ENCODE data around the gene SFMBT2.

Gene SFMBT2

DNA sequence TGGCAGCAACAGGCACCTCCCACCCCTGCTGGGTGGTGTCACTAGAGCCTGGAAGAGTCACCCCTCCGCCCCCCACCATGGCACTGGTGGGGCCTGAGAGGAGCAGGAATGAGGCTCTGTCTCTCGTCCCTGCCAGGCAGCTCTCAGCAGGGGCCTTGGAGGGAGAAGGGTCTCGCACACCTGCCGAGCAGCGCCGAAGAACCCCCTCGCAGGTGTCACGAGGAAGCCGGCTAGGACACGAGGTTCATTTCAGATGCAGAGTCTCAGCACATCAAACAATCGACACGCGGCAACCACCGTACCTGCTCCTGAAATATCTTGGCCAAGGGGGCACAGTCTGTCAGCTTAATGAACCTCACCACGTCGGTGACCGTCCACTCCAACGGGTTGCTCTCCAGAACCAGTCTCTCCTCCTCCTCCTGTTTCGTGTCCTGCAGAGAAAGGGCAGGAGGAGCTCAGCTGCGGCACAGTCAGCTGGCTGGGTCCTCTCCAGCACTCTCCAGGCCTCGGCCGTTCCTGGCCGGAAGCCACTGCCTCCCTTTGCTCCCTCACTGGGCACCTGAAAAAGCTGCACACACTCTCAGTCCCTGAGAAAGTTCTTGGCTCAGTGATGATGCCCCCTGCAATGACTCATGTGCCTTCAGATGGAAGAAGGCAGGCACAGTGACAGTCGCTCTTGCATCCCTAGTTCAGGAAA is 240.1 kb downstream of the SFMBT2 start:
- DNase-seq: no peak

DNA sequence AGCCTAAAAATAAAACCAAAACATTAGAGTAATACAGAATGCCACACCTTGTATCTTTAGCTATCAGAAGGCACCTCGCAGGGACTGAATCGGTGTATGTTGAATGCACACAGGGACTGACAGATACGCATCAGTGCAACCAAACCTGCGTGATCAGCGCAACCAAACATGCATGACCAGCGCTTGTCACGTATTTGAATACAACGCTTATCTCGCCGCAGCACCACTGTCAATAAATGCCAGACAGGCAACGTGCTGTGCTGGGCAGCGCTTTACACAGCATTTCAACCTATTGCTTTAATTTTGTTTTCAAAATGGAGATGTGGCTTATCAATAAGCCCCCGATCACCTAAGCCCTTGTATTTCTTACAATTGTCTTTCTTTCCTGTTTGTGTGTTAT is 242.4 kb downstream of the SFMBT2 start:
- DNase-seq: no peak

DNA sequence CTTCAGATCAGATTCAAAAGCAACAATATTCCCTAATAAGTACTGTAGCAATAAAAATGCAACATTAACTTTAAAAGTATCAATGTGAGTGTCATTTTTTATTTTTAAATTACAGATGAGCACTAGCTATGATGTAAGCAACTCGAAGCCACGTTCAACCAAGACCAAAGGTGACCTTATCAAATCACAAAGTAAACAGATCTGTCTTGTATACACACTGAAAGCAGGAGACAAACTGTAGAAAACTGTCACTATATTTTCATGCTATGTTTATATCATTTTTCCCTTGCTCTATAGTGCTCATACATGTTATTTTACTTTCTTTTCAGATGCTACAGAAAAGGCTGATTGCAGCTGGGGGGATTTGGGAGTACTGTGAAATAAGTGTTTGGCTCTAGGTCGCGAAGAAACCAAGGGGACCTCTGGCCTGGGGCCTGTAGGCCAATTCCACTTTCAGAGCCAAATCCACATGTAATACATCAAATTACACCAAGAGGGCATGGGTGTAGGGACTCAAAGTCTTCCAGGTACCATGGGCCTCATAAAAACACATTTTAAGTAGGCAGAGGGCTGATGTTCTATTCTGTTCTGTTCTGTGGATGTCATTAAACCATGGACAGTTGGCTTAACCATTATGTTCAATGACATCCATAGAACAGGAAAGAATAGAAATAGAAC is 245.2 kb downstream of the SFMBT2 start:
- no peak for DNase-seq

DNA sequence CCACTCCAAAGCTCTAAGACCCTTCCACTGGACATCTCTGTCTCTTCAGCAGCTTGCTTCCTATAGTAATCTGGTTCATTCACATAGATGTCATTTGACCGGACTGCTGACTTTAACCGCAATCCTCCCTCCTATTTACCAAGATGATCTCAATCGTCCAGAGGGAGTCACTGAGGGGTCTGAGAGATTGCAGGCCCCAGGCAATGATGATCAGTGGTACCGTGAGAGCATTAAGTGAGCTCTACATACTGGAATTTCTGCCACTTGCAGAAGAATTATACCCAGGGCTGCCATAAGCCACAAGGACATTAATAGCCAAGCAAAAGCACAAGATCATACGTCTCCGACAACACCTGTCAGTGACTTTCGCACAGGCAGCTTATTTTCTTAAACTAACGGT is 245.9 kb downstream of the SFMBT2 start:
- DNase-seq: no peak

DNA sequence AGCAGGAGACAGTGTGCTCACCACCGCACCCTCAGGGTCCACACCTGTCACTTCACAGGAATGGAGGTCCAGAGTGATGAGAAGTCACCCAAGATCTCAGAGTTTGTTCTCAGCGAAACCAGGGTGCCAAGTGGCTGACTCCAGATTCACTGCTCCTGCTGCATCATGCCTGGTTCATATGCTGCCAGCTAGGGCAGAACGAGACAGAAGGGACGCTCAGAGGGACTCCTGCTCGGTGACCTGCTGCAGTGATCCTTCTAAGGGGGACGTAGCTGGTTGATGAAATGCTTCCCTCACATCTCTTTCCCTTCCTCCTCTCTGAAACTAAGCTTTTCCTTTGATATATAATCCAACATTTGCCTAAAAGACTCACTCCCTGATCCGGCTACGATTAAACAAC is 248.5 kb downstream of the SFMBT2 start:
- no peak for DNase-seq

DNA sequence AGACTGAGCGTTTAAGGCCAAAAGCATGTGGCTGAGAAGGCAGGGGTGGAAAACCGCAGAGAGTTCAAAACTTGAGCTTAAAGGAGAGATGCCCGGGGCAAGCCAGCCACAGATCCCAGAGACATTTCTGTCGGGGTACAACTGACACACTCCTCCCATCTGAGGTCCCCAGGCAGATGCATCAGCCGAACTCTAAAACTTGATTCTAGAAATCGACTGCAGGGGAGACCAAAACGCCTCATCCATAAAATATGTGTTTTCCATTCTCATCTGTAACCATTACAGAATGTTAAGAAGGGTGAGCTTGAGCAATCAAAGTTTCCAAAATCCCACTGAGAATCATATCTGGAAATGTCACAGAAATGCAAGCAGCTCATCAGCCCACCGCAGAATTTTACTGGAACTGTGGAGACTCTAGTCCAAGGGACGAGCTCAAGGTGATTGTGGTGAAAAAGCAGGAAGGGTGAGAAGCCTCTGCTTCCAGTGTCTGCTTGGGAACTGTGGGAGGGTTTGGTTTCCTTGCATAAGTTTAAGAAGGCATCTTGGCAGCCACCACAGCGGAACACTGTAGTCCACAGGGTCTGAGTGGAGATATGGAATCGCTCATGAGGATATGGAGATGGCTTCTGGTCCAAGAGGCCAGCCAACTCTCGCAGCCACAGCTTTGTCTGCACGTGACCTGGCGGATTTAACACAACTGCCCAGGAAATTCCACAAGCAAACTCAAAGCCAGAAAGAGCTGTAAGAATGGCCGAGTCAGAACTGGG is 249.2 kb downstream of the SFMBT2 start:
- no peak for DNase-seq

GRCh38 chr10:7159928-7160327 is 250.9 kb downstream of the SFMBT2 start:
- DNase-seq: no peak

GRCh38 chr10:7159517-7159916 is 251.3 kb downstream of the SFMBT2 start:
- DNase-seq: no peak

DNA sequence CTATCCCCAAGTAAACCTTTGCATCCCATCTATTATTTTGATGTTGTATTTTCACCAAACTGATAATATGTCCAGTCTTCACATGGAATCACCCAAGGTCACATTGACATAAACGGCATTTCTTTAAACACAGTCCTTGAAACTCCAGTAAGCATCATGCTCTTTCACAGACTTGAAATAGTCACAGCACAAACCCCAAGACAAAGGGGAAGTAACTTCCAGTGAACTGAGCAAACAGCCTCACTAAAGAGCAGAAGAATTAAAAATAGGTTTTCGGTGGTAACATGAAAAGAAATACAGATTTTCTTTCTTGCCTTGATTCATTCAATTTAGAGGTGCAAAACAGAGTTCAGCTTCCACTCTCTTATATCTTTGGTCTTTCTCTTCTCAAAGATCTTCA is 253.7 kb downstream of the SFMBT2 start:
- DNase-seq: no peak

DNA sequence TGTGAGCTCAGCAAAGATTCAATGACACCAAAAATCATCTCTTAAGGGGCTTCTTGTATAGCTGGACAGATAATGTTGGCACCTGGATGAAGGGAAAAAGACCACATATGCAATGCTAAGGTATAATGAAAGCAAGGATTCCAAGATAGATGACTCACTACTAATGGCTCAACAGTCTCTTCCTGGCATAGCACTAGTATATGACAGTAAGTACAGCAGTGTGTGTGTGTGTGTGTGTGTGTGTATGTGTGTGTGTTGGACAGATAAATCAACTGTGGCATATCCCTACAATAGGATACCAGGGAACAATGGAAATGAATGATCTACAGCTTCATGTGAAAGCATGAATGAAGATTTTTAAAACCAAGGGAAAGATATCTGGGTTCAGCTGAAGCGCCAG is 257.1 kb downstream of the SFMBT2 start:
- no peak for DNase-seq

- DNase-seq: no peak
Measured at GRCh38 chr10:7152982-7153381, 257.9 kb downstream of the SFMBT2 start.

GRCh38 chr10:7152341-7152740 is 258.5 kb downstream of the SFMBT2 start:
- DNase-seq: no peak

- DNase-seq: no peak
Measured at GRCh38 chr10:7151538-7151937, 259.3 kb downstream of the SFMBT2 start.

DNA sequence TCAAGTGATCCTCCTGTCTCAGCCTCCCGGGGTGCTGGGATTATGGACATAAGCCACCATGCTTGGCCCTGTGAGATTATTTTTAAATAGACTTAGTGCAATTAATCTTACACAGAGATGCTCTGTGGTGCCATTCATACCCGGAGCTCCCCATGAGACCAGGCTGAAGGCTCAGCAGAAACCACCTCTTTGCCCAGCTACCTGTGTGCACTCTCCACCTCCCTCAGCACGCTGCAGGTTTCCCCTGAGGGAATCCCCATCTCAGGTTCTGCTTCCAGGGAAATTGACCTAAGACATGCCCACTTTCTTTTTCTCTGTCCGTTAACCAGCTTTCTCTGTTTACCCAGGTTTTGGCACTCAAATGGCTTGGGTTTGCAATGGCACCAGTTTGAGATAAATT is 260.5 kb downstream of the SFMBT2 start:
- DNase-seq: no peak

GRCh38 chr10:7146189-7146588 is 264.6 kb downstream of the SFMBT2 start:
- no peak for DNase-seq

GRCh38 chr10:7136016-7136415 is 274.8 kb downstream of the SFMBT2 start:
- no peak for DNase-seq

DNA sequence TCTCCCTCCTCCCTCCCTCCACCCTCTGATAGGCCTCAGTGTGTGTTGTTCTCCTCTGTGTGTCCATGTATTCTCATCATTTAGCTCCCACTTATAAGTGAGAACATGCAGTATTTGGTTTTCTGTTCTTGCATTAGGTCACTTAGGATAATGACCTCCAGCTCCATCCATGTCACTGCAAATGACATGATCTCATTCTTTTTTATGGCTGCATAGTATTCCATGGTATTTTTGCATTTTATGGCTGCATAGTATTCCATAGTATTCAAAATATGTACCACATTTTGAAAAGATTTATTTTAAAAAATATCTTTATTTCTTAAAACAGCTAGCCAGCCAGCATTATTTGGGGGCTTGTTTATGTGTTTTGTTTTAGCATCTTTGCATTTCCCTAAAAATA is 275.6 kb downstream of the SFMBT2 start:
- no peak for DNase-seq

GRCh38 chr10:7134448-7134847 is 276.4 kb downstream of the SFMBT2 start:
- no peak for DNase-seq

DNA sequence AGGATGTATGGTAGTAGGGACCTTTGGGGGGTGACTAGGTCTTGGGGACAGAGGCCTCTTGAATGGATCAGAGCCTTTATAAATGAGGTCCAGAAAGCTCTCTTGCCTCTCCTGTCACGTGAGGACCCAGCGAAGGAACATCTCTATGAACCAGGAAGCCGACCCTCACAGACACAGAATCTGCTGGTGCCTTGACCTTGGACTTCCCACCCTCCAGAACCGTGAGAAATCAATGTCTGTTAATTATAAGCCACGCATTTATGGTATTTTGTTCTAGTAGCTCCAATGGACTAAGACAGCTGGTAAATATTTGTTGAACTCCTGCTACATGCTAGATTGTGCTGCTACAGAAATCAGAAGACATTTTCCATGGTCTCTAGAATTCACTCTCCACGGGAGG is 276.9 kb downstream of the SFMBT2 start:
- DNase-seq: no peak

- no peak for DNase-seq
Measured at GRCh38 chr10:7133278-7133677, 277.6 kb downstream of the SFMBT2 start.

- DNase-seq: no peak
Measured at GRCh38 chr10:7130191-7130911, 280.5 kb downstream of the SFMBT2 start.

DNA sequence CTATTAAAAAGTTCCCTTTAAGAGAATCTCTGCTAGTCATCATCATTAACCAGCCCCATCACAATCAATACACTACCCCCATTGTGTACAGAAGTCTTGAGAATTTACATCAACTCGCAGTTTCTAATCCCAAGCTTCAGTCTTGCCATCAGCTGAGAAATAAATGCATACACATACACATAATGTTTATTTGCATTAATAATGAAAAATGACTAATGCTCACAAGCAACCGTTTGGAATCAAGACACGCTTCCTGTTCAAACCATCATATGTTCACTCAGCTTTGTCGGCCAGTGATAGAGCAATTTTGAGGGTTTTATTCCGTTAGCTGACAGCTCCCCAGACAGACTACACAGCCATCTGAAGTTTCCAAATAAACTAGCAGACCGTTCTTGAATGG is 287.1 kb downstream of the SFMBT2 start:
- DNase-seq: no peak

DNA sequence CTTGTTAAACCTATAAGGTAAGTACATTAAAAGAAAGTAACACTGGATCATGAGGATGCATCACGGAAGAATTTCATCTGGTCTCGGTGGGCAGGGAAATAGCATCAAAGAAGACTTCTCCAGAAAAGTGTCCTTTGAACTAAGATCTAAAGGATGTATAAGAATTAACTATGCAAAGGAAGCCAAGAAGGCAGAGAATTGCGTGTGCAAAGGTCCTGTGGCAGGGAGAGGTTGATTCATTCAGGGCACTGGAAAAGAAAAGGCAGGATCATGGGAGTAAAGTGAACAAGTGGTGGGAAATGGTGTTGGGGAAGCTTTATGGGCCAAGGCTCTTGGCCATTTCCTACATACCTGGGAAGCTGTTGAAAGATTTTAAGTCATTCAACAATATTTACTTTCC is 288.3 kb downstream of the SFMBT2 start:
- DNase-seq: no peak

All from NCI-H1694 treated with DMSO at 0.1 percent for 48 hours (cell line).